Common myeloid progenitor, CD34-positive (primary cell): ENCODE data around the gene MINK1.
A peak's percentile ranks its signal among the peaks of the same experiment; 100 is the strongest.

ENCODE experiments used
- CTCF ChIA-PET: fragments of 350-600 bp; sonication (Branson Sonifier 250); formaldehyde crosslinking; loops from one replicate; lab custom pipeline; 2021; ENCODE audit warnings: antibody characterized with exemption; lab: Charles Lee
- POLR2A ChIA-PET: fragments of 350-600 bp; sonication (Branson Sonifier 250); formaldehyde crosslinking; loops from one replicate; lab custom pipeline; 2021; ENCODE audit warnings: antibody characterized with exemption; lab: Charles Lee
- DNase-seq, 3 donors: peaks; one replicate each; pipeline versions ENCODE4 v3.0.0 to v3.0.0-alpha.2; 2013
- H3K27ac ChIP-seq, 2 experiments: 1 replicate in 1 of 2; 2 replicates in 1 of 2; pipeline ENCODE4 v1.7.0; 2013; ENCODE audit warnings: inconsistent platforms in 2 of 2, low read length in 2 of 2, mild to moderate bottlenecking in 2 of 2, low read depth in 1 of 2, moderate library complexity in 1 of 2; ENCODE audit not compliant: severe bottlenecking in 2 of 2, insufficient read depth in 1 of 2, poor library complexity in 1 of 2
- H3K27me3 ChIP-seq, 5 experiments: replicated peaks in 2 of 5; 1 replicate in 3 of 5; 2 replicates in 2 of 5; pipeline versions ENCODE4 v1.6.1 to v1.7.0; 2013; ENCODE audit warnings: low read length in 4 of 5, mild to moderate bottlenecking in 2 of 5, moderate library complexity in 2 of 5, inconsistent platforms in 1 of 5; ENCODE audit not compliant: insufficient read depth in 5 of 5, control insufficient read depth in 4 of 5
- H3K36me3 ChIP-seq, 4 experiments: 1 replicate in 2 of 4; 2 replicates in 2 of 4; pipeline versions ENCODE4 v1.6.1 to v1.7.0; 2013; ENCODE audit warnings: low read length in 3 of 4, control low read depth in 1 of 4, mild to moderate bottlenecking in 1 of 4; ENCODE audit not compliant: control insufficient read depth in 4 of 4, insufficient read depth in 4 of 4
- H3K4me1 ChIP-seq, 4 experiments: 1 replicate in 3 of 4; 2 replicates in 1 of 4; pipeline versions ENCODE4 v1.6.1 to v1.7.1; 2013; ENCODE audit warnings: low read length in 3 of 4, mild to moderate bottlenecking in 3 of 4, control low read depth in 1 of 4, inconsistent platforms in 1 of 4, moderate library complexity in 1 of 4; ENCODE audit not compliant: control insufficient read depth in 4 of 4, insufficient read depth in 4 of 4; ENCODE audit errors: control extremely low read depth in 1 of 4
- H3K4me3 ChIP-seq, 7 experiments: 1 replicate in 4 of 7; 2 replicates in 3 of 7; pipeline versions ENCODE4 v1.5.1 to v1.7.0; 2013; ENCODE audit warnings: mild to moderate bottlenecking in 7 of 7, low read length in 6 of 7, moderate library complexity in 6 of 7, inconsistent platforms in 2 of 7, low read depth in 2 of 7, control low read depth in 1 of 7; ENCODE audit not compliant: insufficient read depth in 4 of 7, control insufficient read depth in 1 of 7; ENCODE audit errors: extremely low read depth in 1 of 7
- H3K9me3 ChIP-seq, 5 experiments: 1 replicate in 4 of 5; 2 replicates in 1 of 5; pipeline versions ENCODE4 v1.6.1 to v1.7.1; 2013; ENCODE audit warnings: low read length in 4 of 5, mild to moderate bottlenecking in 2 of 5, inconsistent platforms in 1 of 5, low read depth in 1 of 5, moderate library complexity in 1 of 5; ENCODE audit not compliant: control insufficient read depth in 4 of 5, insufficient read depth in 2 of 5; ENCODE audit errors: control extremely low read depth in 1 of 5
- WGBS: methylation state at CpG from one replicate; pipeline ENCODE4 v1.1.5; 2013; ENCODE audit not compliant: insufficient coverage; 5-methylcytosine and 5-hydroxymethylcytosine counted together

The MINK1 gene

DNA sequence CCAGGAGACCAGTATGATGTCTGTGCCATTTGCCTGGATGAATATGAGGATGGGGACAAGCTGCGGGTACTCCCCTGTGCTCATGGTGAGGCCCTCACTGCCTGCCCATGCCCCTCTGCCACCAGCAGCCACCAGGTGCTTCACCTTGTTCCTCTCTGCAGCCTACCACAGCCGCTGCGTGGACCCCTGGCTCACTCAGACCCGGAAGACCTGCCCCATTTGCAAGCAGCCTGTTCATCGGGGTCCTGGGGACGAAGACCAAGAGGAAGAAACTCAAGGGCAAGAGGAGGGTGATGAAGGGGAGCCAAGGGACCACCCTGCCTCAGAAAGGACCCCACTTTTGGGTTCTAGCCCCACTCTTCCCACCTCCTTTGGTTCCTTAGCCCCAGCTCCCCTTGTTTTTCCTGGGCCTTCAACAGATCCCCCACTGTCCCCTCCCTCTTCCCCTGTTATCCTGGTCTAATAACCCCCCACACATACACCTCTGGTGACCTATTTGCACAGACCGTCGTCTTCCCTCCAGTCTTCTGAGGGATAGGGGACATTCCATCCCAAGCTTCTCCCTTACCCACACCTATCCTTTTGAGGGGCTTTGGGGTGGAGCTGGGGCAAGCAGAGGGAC lies 111.5 kb downstream of the MINK1 start:
- H3K4me1 ChIP-seq = peaks cover 32 to 74% (median 71%) of the 10 kb centered on the region in 4 experiments
- H3K4me3 ChIP-seq = peak overlapping the region in 6 of 7 experiments; percentile 13 to 98 (median 50)
- WGBS = 11% methylated on average over 4 of the region's 8 CpGs
- no peak for DNase-seq
- no peaks in the 10 kb centered on the region for H3K27me3 ChIP-seq
- H3K9me3 ChIP-seq = no peaks in the 10 kb centered on the region
- H3K36me3 ChIP-seq = peaks cover 0 to 46% (median 29%) of the 10 kb centered on the region in 4 experiments
- ChIA-PET POLR2A (interaction anchor here (1.1 kb wide), 1 partner anchor 8 kb away, joined by 4 read pairs; no protein-coding TSS in a partner anchor), CTCF (interaction anchor here (0.6 to 1.1 kb wide), 2 partner anchors 11 to 36 kb away, joined by 3 to 4 read pairs; no protein-coding TSS in a partner anchor)
- H3K27ac ChIP-seq = peak overlapping the region; percentile 48 to 87

DNA sequence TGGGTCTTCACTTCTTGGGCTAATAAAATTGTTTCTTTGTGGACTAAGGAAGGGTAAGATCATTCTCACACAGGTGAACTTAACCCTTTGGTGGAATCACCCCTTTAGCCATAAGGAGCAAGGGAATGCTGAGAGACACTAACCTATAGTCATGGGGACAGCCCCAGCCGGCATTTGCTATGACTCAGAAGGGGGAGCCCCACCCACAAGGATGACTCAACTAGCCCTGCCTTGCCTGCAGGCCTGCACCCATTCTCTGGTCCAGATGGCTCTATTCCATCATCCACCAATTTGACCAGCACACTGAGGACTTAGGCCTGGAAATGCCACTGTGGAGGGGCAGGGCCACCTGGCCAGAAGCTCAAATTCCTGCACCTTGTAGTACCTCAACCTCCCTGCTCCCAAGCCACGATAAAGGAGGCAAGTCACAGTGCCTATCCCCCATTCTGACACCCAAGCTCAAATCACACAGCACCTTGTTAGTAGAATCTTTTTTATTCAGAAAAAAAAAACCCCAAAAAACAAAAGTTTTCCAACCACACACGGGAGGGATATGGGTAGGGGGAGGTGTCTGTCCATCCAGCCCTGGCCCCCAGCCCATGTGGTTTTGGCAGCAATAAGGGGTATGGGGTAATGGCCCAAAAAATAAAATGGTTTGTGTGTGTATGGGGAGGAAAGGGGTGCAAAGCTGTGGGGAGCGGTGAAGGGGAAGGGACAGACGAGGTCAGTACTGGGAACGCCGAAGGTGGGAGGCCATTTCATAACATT lies 112.2 kb downstream of the MINK1 start:
- ChIA-PET POLR2A (interaction anchor here (1.3 kb wide), 1 partner anchor 22 kb away, joined by 4 read pairs; the partner anchor contains the start of gene SPAG7), CTCF (interaction anchor here (0.6 to 1.2 kb wide), 3 partner anchors 10 to 37 kb away, joined by 3 to 5 read pairs (median 4); no protein-coding TSS in a partner anchor)
- 10% methylated on average over 2 of the region's 7 CpGs for WGBS
- Histone ChIP-seq H3K4me1 (peaks cover 32 to 76% (median 75%) of the 10 kb centered on the region in 4 experiments), H3K4me3 (peak overlapping the region in 5 of 7 experiments; percentile 13 to 98 (median 65)), H3K36me3 (peaks cover 0 to 46% (median 29%) of the 10 kb centered on the region in 4 experiments), H3K27me3 (no peaks in the 10 kb centered on the region), H3K27ac (peak overlapping the region; percentile 48 to 87), H3K9me3 (no peaks in the 10 kb centered on the region)
- DNase-seq = peak in 2 of 3 donors; percentile 71 to 74

DNA sequence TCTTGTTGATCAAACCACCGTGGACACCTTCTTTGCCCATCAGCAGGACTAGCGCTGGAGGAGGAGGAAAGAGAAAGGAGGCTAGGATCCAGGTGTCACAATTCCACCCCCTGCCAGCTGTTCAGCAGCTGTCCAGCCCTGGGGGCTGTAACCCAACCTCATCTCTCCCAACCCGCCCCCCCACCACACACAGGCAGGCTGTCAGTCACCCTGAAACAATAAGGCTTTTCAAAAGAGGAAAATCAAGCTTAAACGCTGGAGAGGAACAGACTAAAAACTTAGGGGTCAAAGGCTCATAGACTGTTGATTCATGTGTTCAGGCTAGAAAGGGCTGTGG lies 112.8 kb downstream of the MINK1 start:
- Histone ChIP-seq H3K27ac (peak overlapping the region; percentile 27 to 87), H3K4me1 (peaks cover 34 to 80% (median 79%) of the 10 kb centered on the region in 4 experiments), H3K9me3 (no peaks in the 10 kb centered on the region), H3K27me3 (no peaks in the 10 kb centered on the region), H3K36me3 (peaks cover 0 to 46% (median 29%) of the 10 kb centered on the region in 4 experiments), H3K4me3 (peak overlapping the region in 5 of 7 experiments; percentile 72 to 98 (median 90))
- CTCF ChIA-PET = interaction anchor here (1.2 to 1.7 kb wide), 3 partner anchors 9 to 21 kb away, joined by 4 to 8 read pairs (median 5); no protein-coding TSS in a partner anchor
- no CpG with 5 or more reads among the region's 4 CpGs for WGBS
- DNase-seq = no peak
- POLR2A ChIA-PET = interaction anchor here (1.3 kb wide), 1 partner anchor 22 kb away, joined by 4 read pairs; the partner anchor contains the start of gene SPAG7

DNA sequence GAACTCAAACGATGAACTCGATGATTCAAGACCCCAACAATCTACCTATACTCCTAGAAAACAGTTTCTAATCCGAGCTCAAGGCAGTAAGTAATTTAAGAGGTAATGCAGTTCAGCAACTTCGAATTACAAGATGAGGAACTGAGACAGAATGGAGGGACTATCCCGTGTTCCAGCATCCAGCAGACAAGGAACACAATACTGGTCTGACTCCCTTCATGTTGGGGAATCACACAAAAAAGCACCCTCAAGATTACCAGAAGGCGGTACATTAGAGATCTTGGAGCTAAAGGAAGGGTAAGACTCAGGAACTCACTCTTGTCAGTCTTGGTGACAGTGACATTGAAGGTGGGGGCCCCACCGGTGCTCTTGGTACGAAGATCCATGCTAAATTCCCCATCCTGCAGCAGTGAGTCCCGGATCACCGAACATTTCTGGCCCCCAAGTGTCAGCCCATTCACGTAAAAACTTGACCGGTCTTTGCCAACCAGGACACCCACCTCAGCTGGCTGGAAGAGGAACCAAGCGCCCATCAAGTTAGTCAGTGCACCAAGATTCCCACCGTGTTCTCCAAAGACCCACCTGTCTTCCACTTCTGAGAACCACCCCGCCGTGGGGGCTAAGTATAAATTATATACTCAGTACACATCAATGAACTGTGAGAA lies 113.3 kb downstream of the MINK1 start:
- ChIA-PET POLR2A (interaction anchor here (1.1 to 1.3 kb wide), 2 partner anchors 21 to 47 kb away, joined by 4 read pairs; partner anchors contain the start of genes C17orf107 and SPAG7), CTCF (interaction anchor here (1.1 to 1.7 kb wide), 8 partner anchors 9 to 114 kb away, joined by 3 to 8 read pairs (median 4); no protein-coding TSS in a partner anchor)
- WGBS = 47% methylated on average over 10 of the region's 16 CpGs
- no peaks in the 10 kb centered on the region for H3K9me3 ChIP-seq
- peak overlapping the region in 6 of 7 experiments; percentile 72 to 98 (median 93) for H3K4me3 ChIP-seq
- peaks cover 0 to 46% (median 29%) of the 10 kb centered on the region in 4 experiments for H3K36me3 ChIP-seq
- peaks cover 30 to 80% (median 78%) of the 10 kb centered on the region in 4 experiments for H3K4me1 ChIP-seq
- DNase-seq = no peak
- peak overlapping the region; percentile 33 to 87 for H3K27ac ChIP-seq
- H3K27me3 ChIP-seq = no peaks in the 10 kb centered on the region

DNA sequence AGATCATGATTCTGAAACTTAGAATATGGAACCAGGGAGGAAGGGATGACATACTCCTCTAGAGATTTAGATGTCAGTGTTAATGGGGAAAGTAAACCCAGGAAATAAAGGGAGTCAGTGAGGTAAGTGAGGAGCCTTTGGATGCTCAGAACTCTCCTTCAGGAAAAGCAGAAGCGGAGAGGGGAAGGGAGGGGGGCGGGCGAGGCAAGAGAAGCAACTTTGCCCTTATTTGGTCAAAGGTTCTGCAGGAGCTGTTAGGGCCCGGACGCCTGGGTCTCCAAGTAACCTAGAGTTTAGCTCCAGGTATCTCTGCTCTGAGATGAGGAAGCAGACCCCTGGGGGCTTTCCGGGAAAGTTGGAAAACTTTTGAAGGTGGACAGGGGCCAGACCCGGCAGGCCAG lies 113.9 kb downstream of the MINK1 start:
- ChIA-PET CTCF (interaction anchor here (1.1 to 1.7 kb wide), 8 partner anchors 8 to 114 kb away, joined by 3 to 8 read pairs (median 4); no protein-coding TSS in a partner anchor), POLR2A (interaction anchor here (1.1 to 1.3 kb wide), 2 partner anchors 21 to 48 kb away, joined by 4 read pairs; partner anchors contain the start of genes C17orf107 and SPAG7)
- peak overlapping the region; percentile 33 to 87 for H3K27ac ChIP-seq
- WGBS = 0% methylated on average over 5 of the region's 7 CpGs
- peaks cover 30 to 78% (median 74%) of the 10 kb centered on the region in 4 experiments for H3K4me1 ChIP-seq
- peaks cover 0 to 45% (median 29%) of the 10 kb centered on the region in 4 experiments for H3K36me3 ChIP-seq
- DNase-seq = no peak
- no peaks in the 10 kb centered on the region for H3K27me3 ChIP-seq
- H3K9me3 ChIP-seq = no peaks in the 10 kb centered on the region
- peak overlapping the region; percentile 8 to 98 (median 90) for H3K4me3 ChIP-seq
